Measurements from ENCODE around the gene VPS18. TPM values are rescaled to one million over a fixed set of nuclear protein-coding genes. Genes with fewer than 3 reads are reported as not detected.

Gene VPS18
- total RNA-seq, 1 experiment from 2014 or later = 16.9 TPM

DNA sequence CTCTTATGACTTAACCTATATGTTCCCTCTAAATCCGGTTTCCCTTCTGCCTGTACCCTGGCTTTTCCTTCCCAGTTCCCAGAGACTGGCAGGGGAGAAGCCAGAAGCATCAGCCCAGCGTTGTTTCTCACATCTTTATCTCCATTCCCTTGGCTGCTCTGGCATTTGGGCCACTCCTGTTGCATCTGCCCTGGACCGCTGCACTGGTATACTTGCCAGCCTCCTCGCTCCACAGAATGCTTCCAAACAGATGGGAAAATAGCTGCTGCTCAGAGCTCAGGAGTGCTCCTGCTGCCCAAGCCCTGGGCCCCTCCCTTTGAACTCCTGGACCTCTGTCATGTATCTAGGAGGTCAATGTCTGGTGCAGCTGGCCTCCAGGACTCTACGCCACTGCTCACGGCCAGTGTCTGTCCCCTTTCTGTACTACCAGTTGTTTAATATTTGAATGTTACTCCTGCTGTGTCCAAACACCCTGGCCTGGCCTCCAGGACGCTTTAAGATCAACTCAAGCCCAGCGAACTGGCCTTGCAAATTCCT is 43.6 kb upstream of the VPS18 start:
- ChIA-PET CTCF (interaction anchor here (2.1 kb wide), 1 partner anchor 8 kb away, joined by 19 read pairs; no protein-coding TSS in a partner anchor), RAD21 (ENCODE audit: low non-redundant PET in 1 of 2, low total read pairs in 2 of 2, uncharacterized antibody in 2 of 2, unreplicated experiment in 2 of 2) (no interaction called here), POLR2A (interaction anchor here (0.8 kb wide), 1 partner anchor 63 kb away, joined by 4 read pairs; no protein-coding TSS in a partner anchor)
- Histone ChIP-seq H3K36me3 (ENCODE audit: control insufficient read depth in 1 of 2, insufficient read depth in 2 of 2, low read length in 2 of 2) (peaks cover 14 to 27% of the 10 kb centered on the region in 2 experiments), H3K27me3 (ENCODE audit: insufficient read depth, low read length) (no peaks in the 10 kb centered on the region), H3K9me2 (ENCODE audit: insufficient read depth) (no peaks in the 10 kb centered on the region), H3K9me3 (ENCODE audit: control insufficient read depth in 1 of 2, insufficient read depth in 1 of 2, low read depth in 1 of 2, low read length in 2 of 2) (no peaks in the 10 kb centered on the region), H2AFZ (ENCODE audit: low read depth, low read length, poor library complexity, severe bottlenecking) (no peak overlapping the region), H3K4me3 (replicated peaks in 1 of 2; ENCODE audit: low read depth in 1 of 2, low read length in 2 of 2) (no peak overlapping the region), H3K9ac (ENCODE audit: low read length) (no peak overlapping the region), H3K27ac (ENCODE audit: low read depth, low read length) (no peak overlapping the region), H3K4me1 (ENCODE audit: control insufficient read depth in 1 of 2, insufficient read depth in 2 of 2, low read length in 2 of 2) (peaks cover 23 to 25% of the 10 kb centered on the region in 2 experiments), H3K79me2 (ENCODE audit: insufficient read depth, low read length) (peaks cover 58% of the 10 kb centered on the region), H3K4me2 (ENCODE audit: low read length) (no peak overlapping the region), H4K20me1 (ENCODE audit: insufficient read depth) (no peaks in the 10 kb centered on the region; the same call in 1 of the 2 replicates)
- BruUV-seq (replicated peaks) = no TSS peak
- TF ChIP-seq, protein P1, sequence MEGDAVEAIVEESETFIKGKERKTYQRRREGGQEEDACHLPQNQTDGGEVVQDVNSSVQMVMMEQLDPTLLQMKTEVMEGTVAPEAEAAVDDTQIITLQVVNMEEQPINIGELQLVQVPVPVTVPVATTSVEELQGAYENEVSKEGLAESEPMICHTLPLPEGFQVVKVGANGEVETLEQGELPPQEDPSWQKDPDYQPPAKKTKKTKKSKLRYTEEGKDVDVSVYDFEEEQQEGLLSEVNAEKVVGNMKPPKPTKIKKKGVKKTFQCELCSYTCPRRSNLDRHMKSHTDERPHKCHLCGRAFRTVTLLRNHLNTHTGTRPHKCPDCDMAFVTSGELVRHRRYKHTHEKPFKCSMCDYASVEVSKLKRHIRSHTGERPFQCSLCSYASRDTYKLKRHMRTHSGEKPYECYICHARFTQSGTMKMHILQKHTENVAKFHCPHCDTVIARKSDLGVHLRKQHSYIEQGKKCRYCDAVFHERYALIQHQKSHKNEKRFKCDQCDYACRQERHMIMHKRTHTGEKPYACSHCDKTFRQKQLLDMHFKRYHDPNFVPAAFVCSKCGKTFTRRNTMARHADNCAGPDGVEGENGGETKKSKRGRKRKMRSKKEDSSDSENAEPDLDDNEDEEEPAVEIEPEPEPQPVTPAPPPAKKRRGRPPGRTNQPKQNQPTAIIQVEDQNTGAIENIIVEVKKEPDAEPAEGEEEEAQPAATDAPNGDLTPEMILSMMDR (IDR thresholded peaks at IDR 0.05 in 2 of 3, conservative IDR thresholded peaks at IDR 0.05 in 1 of 3; ENCODE audit: borderline replicate concordance in 1 of 3, insufficient read depth in 1 of 3, low read depth in 2 of 3, low read length in 2 of 3) = no peak
- no peak for TF ChIP-seq EZH2 (IDR thresholded peaks at IDR 0.05)
- TF ChIP-seq POLR2A (IDR thresholded peaks at IDR 0.05; ENCODE audit: borderline replicate concordance, extremely low read depth, insufficient read depth, insufficient read length) = no peak
- no peak for TF ChIP-seq ELF1 (IDR thresholded peaks at IDR 0.05; ENCODE audit: borderline replicate concordance, low read depth)
- no peak for TF ChIP-seq POLR2AphosphoS5 (IDR thresholded peaks at IDR 0.05; ENCODE audit: low read depth, low read length)
- no peak for TF ChIP-seq ZFX (IDR thresholded peaks at IDR 0.05)
- TF ChIP-seq EGR1 (IDR thresholded peaks at IDR 0.05; ENCODE audit: low read depth) = no peak
- no peak for TF ChIP-seq YY1 (IDR thresholded peaks at IDR 0.05; ENCODE audit: extremely low read depth, insufficient replicate concordance, low read depth, low read length)
- no peak for TF ChIP-seq EZH2phosphoT487 (IDR thresholded peaks at IDR 0.05; ENCODE audit: borderline replicate concordance)
- intact Hi-C loops (cut with micrococcal nuclease) = no loop called here
- ATAC-seq = no peak
- no peak for DNase-seq (ENCODE audit: low read depth, low spot score)

Measured in HCT116 (cell line).